ENCODE measurements around the gene TMEM18.

Gene TMEM18

DNA sequence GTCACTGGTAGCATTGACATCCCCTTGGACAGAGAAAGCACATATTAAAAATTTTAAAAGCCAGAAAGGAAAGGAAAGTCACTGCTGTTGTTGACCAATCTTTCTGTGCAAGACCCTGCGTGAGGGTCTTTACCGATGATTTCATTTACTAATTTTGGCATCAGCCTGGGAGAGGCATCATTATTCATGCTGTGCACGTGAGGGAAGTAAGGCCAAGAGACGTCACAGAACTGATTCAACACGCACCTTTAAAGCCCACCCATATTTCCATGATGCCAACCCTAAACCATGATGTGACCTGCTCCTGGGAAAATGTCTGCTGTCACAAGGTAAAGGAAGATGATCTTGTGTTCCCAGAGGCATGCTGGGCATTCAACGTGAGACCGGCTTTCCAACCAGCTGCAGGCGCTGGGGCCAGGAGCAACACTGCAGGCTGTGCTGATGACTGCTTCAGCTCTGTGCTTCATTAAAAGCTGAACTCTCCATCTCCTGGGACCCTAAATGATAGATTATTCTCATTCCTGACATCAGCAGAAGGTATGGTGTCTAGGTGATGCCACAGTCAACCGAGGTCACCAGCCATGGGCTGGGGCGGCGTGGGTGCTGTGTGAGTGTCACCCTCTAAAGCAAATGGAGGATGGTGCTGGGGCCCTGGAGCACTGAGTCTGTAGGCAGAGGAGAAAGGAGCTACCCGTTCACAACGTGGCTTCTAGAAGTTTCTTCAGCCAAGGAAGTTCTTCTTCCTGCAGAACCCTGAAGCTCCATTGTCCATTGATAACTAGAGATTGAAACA lies 53.9 kb downstream of the TMEM18 start:
- H3K27ac ChIP-seq (ENCODE audit: low read depth, low read length): no peak overlapping the region
- H3K27me3 ChIP-seq (ENCODE audit: insufficient read depth, low read length): no peaks in the 10 kb centered on the region
- no peak overlapping the region for H3K4me3 ChIP-seq (ENCODE audit: low read length)
- peaks cover 5% of the 10 kb centered on the region; the same call in 1 of the 2 replicates for H3K4me1 ChIP-seq (ENCODE audit: insufficient read depth, low read length)
- 96% methylated on average over 13 of the region's 13 CpGs for WGBS
- no peaks in the 10 kb centered on the region for H3K36me3 ChIP-seq (ENCODE audit: insufficient read depth, low read length)
- no peak overlapping the region for H3K9ac ChIP-seq (ENCODE audit: low read depth, low read length)
- H3K9me3 ChIP-seq (ENCODE audit: insufficient read depth, low read depth, low read length): no peaks in the 10 kb centered on the region

DNA sequence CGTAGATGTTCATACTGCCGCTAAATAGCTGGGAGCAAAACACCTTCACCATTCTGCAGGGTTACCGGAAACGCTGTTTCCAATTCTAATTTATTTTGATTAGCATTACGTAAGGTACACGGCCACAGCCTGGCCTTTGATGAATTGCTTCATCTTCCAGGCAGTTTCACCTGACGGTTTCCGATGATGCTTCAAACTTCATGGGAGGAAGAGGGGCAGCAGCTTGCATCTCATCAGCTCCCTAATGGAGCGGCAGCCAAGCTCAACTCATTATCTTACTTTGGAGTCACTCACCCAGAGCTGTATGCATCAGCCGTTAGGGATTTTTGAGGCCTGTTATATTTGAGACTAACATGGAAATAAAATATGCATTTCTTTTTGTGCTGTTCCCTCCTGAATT lies 54.8 kb downstream of the TMEM18 start:
- H3K36me3 ChIP-seq (ENCODE audit: insufficient read depth, low read length): no peaks in the 10 kb centered on the region
- 84% methylated on average over 10 of the region's 10 CpGs for WGBS
- H3K4me1 ChIP-seq (ENCODE audit: insufficient read depth, low read length): peaks cover 3% of the 10 kb centered on the region; the same call in 1 of the 2 replicates
- no peaks in the 10 kb centered on the region for H3K9me3 ChIP-seq (ENCODE audit: insufficient read depth, low read depth, low read length)
- no peak overlapping the region for H3K9ac ChIP-seq (ENCODE audit: low read depth, low read length)
- H3K4me3 ChIP-seq (ENCODE audit: low read length): no peak overlapping the region
- H3K27me3 ChIP-seq (ENCODE audit: insufficient read depth, low read length): no peaks in the 10 kb centered on the region
- H3K27ac ChIP-seq (ENCODE audit: low read depth, low read length): no peak overlapping the region

- Histone ChIP-seq H3K27me3 (ENCODE audit: insufficient read depth, low read length) (no peaks in the 10 kb centered on the region), H3K9me3 (ENCODE audit: insufficient read depth, low read depth, low read length) (no peaks in the 10 kb centered on the region), H3K4me3 (ENCODE audit: low read length) (no peak overlapping the region), H3K27ac (ENCODE audit: low read depth, low read length) (no peak overlapping the region), H3K4me1 (ENCODE audit: insufficient read depth, low read length) (no peaks in the 10 kb centered on the region), H3K9ac (ENCODE audit: low read depth, low read length) (no peak overlapping the region), H3K36me3 (ENCODE audit: insufficient read depth, low read length) (no peaks in the 10 kb centered on the region)
- WGBS: 94% methylated on average over 45 of the region's 45 CpGs
Observed at GRCh38 chr2:621303-622099, 55.7 kb downstream of the TMEM18 start.

GRCh38 chr2:620471-621302 lies 56.5 kb downstream of the TMEM18 start:
- Histone ChIP-seq H3K36me3 (ENCODE audit: insufficient read depth, low read length) (no peaks in the 10 kb centered on the region), H3K9me3 (ENCODE audit: insufficient read depth, low read depth, low read length) (no peaks in the 10 kb centered on the region), H3K4me3 (ENCODE audit: low read length) (no peak overlapping the region), H3K4me1 (ENCODE audit: insufficient read depth, low read length) (no peaks in the 10 kb centered on the region), H3K27me3 (ENCODE audit: insufficient read depth, low read length) (no peaks in the 10 kb centered on the region), H3K9ac (ENCODE audit: low read depth, low read length) (no peak overlapping the region), H3K27ac (ENCODE audit: low read depth, low read length) (no peak overlapping the region)
- 96% methylated on average over 58 of the region's 58 CpGs for WGBS

DNA sequence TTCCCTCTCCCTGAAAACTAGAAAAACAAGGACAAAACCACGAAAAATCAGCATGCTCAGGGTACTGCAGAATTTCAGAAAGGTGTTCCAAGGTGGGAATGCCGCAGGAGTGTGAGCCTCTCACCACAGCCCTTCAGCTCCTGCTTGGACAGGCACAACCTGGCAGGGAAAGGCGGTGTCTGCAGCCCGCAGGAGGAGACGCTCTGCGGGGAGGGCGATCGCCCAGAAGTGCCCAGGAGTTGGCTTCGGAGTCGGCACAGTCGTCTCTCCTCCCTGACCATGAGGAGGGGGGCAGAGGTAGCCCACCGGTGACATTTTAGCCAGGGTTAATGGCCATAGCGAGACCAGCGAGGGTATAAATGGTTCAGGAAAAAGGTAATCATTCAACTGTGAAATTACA lies 57.2 kb downstream of the TMEM18 start:
- no peaks in the 10 kb centered on the region for H3K9me3 ChIP-seq (ENCODE audit: insufficient read depth, low read depth, low read length)
- H3K27ac ChIP-seq (ENCODE audit: low read depth, low read length): no peak overlapping the region
- H3K4me3 ChIP-seq (ENCODE audit: low read length): no peak overlapping the region
- no peaks in the 10 kb centered on the region for H3K36me3 ChIP-seq (ENCODE audit: insufficient read depth, low read length)
- no peaks in the 10 kb centered on the region for H3K4me1 ChIP-seq (ENCODE audit: insufficient read depth, low read length)
- no peak overlapping the region for H3K9ac ChIP-seq (ENCODE audit: low read depth, low read length)
- WGBS: 94% methylated on average over 14 of the region's 14 CpGs
- no peaks in the 10 kb centered on the region for H3K27me3 ChIP-seq (ENCODE audit: insufficient read depth, low read length)

GRCh38 chr2:618422-618990 lies 58.7 kb downstream of the TMEM18 start:
- H3K9ac ChIP-seq (ENCODE audit: low read depth, low read length): no peak overlapping the region
- no peak overlapping the region for H3K27ac ChIP-seq (ENCODE audit: low read depth, low read length)
- no peaks in the 10 kb centered on the region for H3K4me1 ChIP-seq (ENCODE audit: insufficient read depth, low read length)
- no peaks in the 10 kb centered on the region for H3K9me3 ChIP-seq (ENCODE audit: insufficient read depth, low read depth, low read length)
- no peaks in the 10 kb centered on the region for H3K27me3 ChIP-seq (ENCODE audit: insufficient read depth, low read length)
- 91% methylated on average over 6 of the region's 6 CpGs for WGBS
- no peak overlapping the region for H3K4me3 ChIP-seq (ENCODE audit: low read length)
- no peaks in the 10 kb centered on the region for H3K36me3 ChIP-seq (ENCODE audit: insufficient read depth, low read length)

- Histone ChIP-seq H3K4me3 (ENCODE audit: low read length) (no peak overlapping the region), H3K4me1 (ENCODE audit: insufficient read depth, low read length) (no peaks in the 10 kb centered on the region), H3K36me3 (ENCODE audit: insufficient read depth, low read length) (no peaks in the 10 kb centered on the region), H3K27ac (ENCODE audit: low read depth, low read length) (no peak overlapping the region), H3K27me3 (ENCODE audit: insufficient read depth, low read length) (no peaks in the 10 kb centered on the region), H3K9ac (ENCODE audit: low read depth, low read length) (no peak overlapping the region), H3K9me3 (ENCODE audit: insufficient read depth, low read depth, low read length) (no peaks in the 10 kb centered on the region)
- WGBS: 87% methylated on average over 3 of the region's 3 CpGs
Observed at GRCh38 chr2:618005-618404, 59.2 kb downstream of the TMEM18 start.
